Pancreas (tissue), 10 donors: ENCODE results near the gene TMEM97. TPM values are rescaled to one million over a fixed set of nuclear protein-coding genes. Genes with fewer than 3 reads are reported as not detected.

ENCODE experiments used
- ATAC-seq, 4 donors: fragments of 200-7000 bp; cut with Tn5 transposase; one replicate each; pipeline versions ENCODE4 v1.8.0 to v1.9.1; 2020; ENCODE audit warnings: mild to moderate bottlenecking in 4 of 4, moderate library complexity in 4 of 4
- DNase-seq, 6 donors: peaks; one replicate each; pipeline ENCODE4 v3.0.0-alpha.2; 2020
- FAIRE-seq: peaks from 2 replicates; lab custom pipeline; 2012; peaks lifted over from hg19 to GRCh38; lab: Jason Lieb, UNC
- H3K27ac ChIP-seq, 4 donors: fragments of 200-600 bp; sonication (generic); 1 replicate in 3 of 4; 2 replicates in 1 of 4; pipeline versions ENCODE4 v1.5.0 to v1.8.0; 2020
- H3K27me3 ChIP-seq, 4 donors: fragments of 200-600 bp; one replicate each; pipeline ENCODE4 v1.8.0; 2021
- H3K36me3 ChIP-seq, 3 donors: fragments of 200-600 bp; sonication (generic) in 1 of 3; one replicate each; pipeline versions ENCODE4 v1.5.0 to v1.8.0; 2020 to 2021
- H3K4me1 ChIP-seq, 3 donors: fragments of 200-600 bp; one replicate each; pipeline ENCODE4 v1.8.0; 2021
- H3K4me3 ChIP-seq, 4 donors: fragments of 200-600 bp; sonication (generic) in 2 of 4; one replicate each; pipeline versions ENCODE4 v1.5.0 to v1.8.0; 2020 to 2021
- H3K9me3 ChIP-seq, 4 donors: fragments of 200-600 bp; one replicate each; pipeline ENCODE4 v1.8.0; 2021
- WGBS, 2 donors: extraction: QIAGEN DNeasy Blood & Tissue Kit; methylation state at CpG; one replicate each; pipeline ENCODE4 v1.1.7; 2013; 5-methylcytosine and 5-hydroxymethylcytosine counted together
- intact Hi-C, 3 donors: fragments of 100-400 bp; cut with DNase I; formaldehyde crosslinking; loops; one replicate each; pipeline versions ENCODE4 v1.11.1 to v1.14.2; 2022
- polyA plus RNA-seq, 2 donors: library from polyadenylated mRNA; stranded (reverse); fragments of 200-250 nt; gene quantifications; one replicate each; pipeline ENCODE4 v1.2.3, GENCODE V29; 2013
- total RNA-seq, 6 donors: library from RNA; stranded (reverse); fragmentation: NEBNext Ultra II Directional in 4 of 6; extraction: Animal tissue kit (Norgen Biotek cat#: 25700) in 4 of 6; gene quantifications; one replicate each; pipeline versions ENCODE4 v1.2.1 to v1.2.4, GENCODE V29; 2021 to 2023
- TF ChIP-seq, protein P1 (sequence below), 4 donors: fragments of 200-600 bp; sonication (generic) in 3 of 4; IDR thresholded peaks; one replicate each; pipeline versions ENCODE4 v1.5.0 to v1.8.0; 2021; ENCODE audit warnings: antibody characterized with exemption in 4 of 4
- donor health status: healthy with polysubstance abuse.
- donor health status: DM: no; HTN: no; CAD: no; lungs with moderate emphysema.
- donor health status: DM: no; HTN: no; CAD: no.
- donor health status: control.
- donor health status: control.
- donor health status: Bipolar disorder and iron deficiency.
- donor health status: DM: yes; HTN: yes; CAD: no.
- donor health status: DM: no; HTN: no; CAD: no.
- donor health status: DM: no; HTN: no; CAD: no.
- donor health status: DM: yes; HTN: yes; CAD: no.

Gene TMEM97
- total and polyA plus RNA-seq, 8 donors, result 13.1 to 129 (median 102) TPM

GRCh38 chr17:28293994-28294393 is 25.0 kb upstream of the TMEM97 start:
- Histone ChIP-seq H3K4me1 (peaks cover 0 to 29% (median 21%) of the 10 kb centered on the region in 3 donors), H3K36me3 (no peaks in the 10 kb centered on the region), H3K27ac (no peak overlapping the region), H3K27me3 (no peaks in the 10 kb centered on the region), H3K4me3 (no peak overlapping the region), H3K9me3 (no peaks in the 10 kb centered on the region)
- no peak for ATAC-seq
- 89 to 98% methylated on average over 6 of the region's 6 CpGs for WGBS, 2 donors
- intact Hi-C loops, result no loop called here
- FAIRE-seq, result no peak
- DNase-seq, result no peak
- TF ChIP-seq, protein P1, sequence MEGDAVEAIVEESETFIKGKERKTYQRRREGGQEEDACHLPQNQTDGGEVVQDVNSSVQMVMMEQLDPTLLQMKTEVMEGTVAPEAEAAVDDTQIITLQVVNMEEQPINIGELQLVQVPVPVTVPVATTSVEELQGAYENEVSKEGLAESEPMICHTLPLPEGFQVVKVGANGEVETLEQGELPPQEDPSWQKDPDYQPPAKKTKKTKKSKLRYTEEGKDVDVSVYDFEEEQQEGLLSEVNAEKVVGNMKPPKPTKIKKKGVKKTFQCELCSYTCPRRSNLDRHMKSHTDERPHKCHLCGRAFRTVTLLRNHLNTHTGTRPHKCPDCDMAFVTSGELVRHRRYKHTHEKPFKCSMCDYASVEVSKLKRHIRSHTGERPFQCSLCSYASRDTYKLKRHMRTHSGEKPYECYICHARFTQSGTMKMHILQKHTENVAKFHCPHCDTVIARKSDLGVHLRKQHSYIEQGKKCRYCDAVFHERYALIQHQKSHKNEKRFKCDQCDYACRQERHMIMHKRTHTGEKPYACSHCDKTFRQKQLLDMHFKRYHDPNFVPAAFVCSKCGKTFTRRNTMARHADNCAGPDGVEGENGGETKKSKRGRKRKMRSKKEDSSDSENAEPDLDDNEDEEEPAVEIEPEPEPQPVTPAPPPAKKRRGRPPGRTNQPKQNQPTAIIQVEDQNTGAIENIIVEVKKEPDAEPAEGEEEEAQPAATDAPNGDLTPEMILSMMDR (IDR thresholded peaks at IDR 0.05), result no peak

GRCh38 chr17:28295677-28296578 is 23.1 kb upstream of the TMEM97 start:
- DNase-seq, result no peak
- WGBS, 2 donors, result 38 to 48% methylated on average over 3 of the region's 3 CpGs

DNA sequence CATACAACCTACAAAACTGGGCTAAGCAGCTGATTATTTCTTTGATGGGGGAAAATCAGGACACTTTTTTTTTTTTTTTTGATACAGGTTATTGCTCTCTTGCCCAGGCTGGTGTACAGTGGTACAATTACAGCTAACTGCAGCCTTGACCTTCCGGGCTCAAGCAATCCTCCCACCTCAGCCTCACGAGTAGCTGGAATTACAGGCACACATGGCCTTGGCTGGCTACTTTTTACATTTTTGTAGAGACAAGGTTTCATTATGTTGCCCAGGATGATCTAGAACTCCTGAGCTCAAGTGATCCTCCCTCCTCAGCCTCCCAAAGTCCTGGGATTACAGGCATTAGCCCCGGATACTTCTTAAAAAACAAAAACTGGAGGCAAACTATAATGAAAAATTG is 20.6 kb upstream of the TMEM97 start:
- WGBS, 2 donors, result 54 to 58% methylated on average over 3 of the region's 3 CpGs
- H3K4me1 ChIP-seq, result peaks cover 0 to 6% (median 0%) of the 10 kb centered on the region in 3 donors
- intact Hi-C loops, result no loop called here
- peak in 1 of 4 donors; percentile 47 for ATAC-seq
- TF ChIP-seq, protein P1 (IDR thresholded peaks at IDR 0.05), result no peak
- H3K4me3 ChIP-seq, result no peak overlapping the region
- FAIRE-seq, result no peak
- H3K9me3 ChIP-seq, result no peaks in the 10 kb centered on the region
- DNase-seq, result no peak
- H3K36me3 ChIP-seq, result no peaks in the 10 kb centered on the region
- no peak overlapping the region for H3K27ac ChIP-seq
- no peaks in the 10 kb centered on the region for H3K27me3 ChIP-seq

More at GRCh38 chr17:28295677-28296578, 23.1 kb upstream of the TMEM97 start:
- peaks cover 0 to 26% (median 16%) of the 10 kb centered on the region in 3 donors for H3K4me1 ChIP-seq
- ATAC-seq (no peak), FAIRE-seq (no peak)
- TF ChIP-seq, protein P1 (IDR thresholded peaks at IDR 0.05), result no peak
- H3K27ac ChIP-seq, result no peak overlapping the region
- no peak overlapping the region for H3K4me3 ChIP-seq
- H3K36me3 ChIP-seq, result no peaks in the 10 kb centered on the region
- no peaks in the 10 kb centered on the region for H3K9me3 ChIP-seq
- no peaks in the 10 kb centered on the region for H3K27me3 ChIP-seq
- intact Hi-C loops, result no loop called here

GRCh38 chr17:28306954-28307401 is 12.0 kb upstream of the TMEM97 start:
- no peak overlapping the region for H3K4me3 ChIP-seq
- no peak overlapping the region for H3K27ac ChIP-seq
- FAIRE-seq (no peak), ATAC-seq (no peak), DNase-seq (no peak)
- no peaks in the 10 kb centered on the region for H3K27me3 ChIP-seq
- no peaks in the 10 kb centered on the region for H3K36me3 ChIP-seq
- 76 to 77% methylated on average over 32 to 38 of the region's 38 CpGs for WGBS, 2 donors
- peaks cover 2 to 4% (median 2%) of the 10 kb centered on the region in 3 donors for H3K4me1 ChIP-seq
- intact Hi-C loops, result no loop called here
- TF ChIP-seq, protein P1 (IDR thresholded peaks at IDR 0.05), result no peak
- H3K9me3 ChIP-seq, result no peaks in the 10 kb centered on the region

DNA sequence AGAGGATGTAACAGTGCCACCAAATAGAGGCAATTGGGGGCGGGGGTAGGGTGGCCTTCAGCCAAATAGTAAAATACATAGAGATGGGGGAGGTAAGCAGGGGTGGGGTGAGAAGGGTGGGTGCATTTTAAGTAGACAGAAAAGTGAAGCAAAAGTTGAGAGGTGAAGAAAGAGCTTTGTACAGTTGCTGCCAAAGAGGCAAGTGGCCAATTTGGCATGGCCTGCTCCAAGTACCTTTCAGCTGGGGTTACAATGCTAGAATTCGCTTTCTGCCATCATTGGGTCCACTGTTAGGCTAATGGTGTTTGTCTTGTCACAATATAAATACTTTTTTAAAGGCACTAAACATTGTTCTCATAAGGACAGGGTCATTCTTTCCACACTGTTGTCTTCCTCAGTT is 5.2 kb upstream of the TMEM97 start:
- no peak overlapping the region for H3K27ac ChIP-seq
- no peaks in the 10 kb centered on the region for H3K27me3 ChIP-seq
- DNase-seq (peak in 1 of 6 donors; percentile 69), ATAC-seq (no peak), FAIRE-seq (no peak)
- TF ChIP-seq, protein P1 (IDR thresholded peaks at IDR 0.05), result no peak
- 46 to 49% methylated on average over 2 of the region's 2 CpGs for WGBS, 2 donors
- H3K9me3 ChIP-seq, result no peaks in the 10 kb centered on the region
- intact Hi-C loops, result no loop called here
- H3K4me3 ChIP-seq, result no peak overlapping the region
- no peaks in the 10 kb centered on the region for H3K36me3 ChIP-seq
- H3K4me1 ChIP-seq, result peaks cover 16 to 20% (median 19%) of the 10 kb centered on the region in 3 donors
